DOHH2 (cell line): ENCODE results near the gene SLC25A25.
"Not testable (repeated sequence)": the region's sequence is repeated elsewhere in the genome, so short reads cannot be mapped to it uniquely, and the experiment has no call there.

Source experiments
- H3F3A ChIP-seq: fragments of 200-600 bp; sonication (generic), shearing (Covaris generic); 2 replicates; pipeline ENCODE4 v1.6.0; 2016; ENCODE audit warnings: antibody characterized with exemption, mild to moderate bottlenecking; ENCODE audit not compliant: control insufficient read depth, insufficient read depth
- H3K27ac ChIP-seq: fragments of 200-600 bp; sonication (generic); 2 replicates; pipeline ENCODE4 v1.5.1; 2014; ENCODE audit warnings: low read depth, mild to moderate bottlenecking, low read length, moderate library complexity
- H3K27me3 ChIP-seq: fragments of 200-600 bp; sonication (generic); 2 replicates; pipeline ENCODE4 v1.6.1; 2014; ENCODE audit warnings: mild to moderate bottlenecking, low read length, mixed read lengths; ENCODE audit not compliant: control insufficient read depth
- H3K36me3 ChIP-seq: fragments of 200-600 bp; sonication (generic); 2 replicates; pipeline ENCODE4 v1.6.1; 2014; ENCODE audit warnings: mild to moderate bottlenecking, low read length, moderate library complexity, mixed read lengths; ENCODE audit not compliant: control insufficient read depth
- H3K4me1 ChIP-seq: fragments of 200-600 bp; sonication (generic); 2 replicates; pipeline ENCODE4 v1.6.1; 2014; ENCODE audit warnings: mild to moderate bottlenecking, low read length, mixed read lengths; ENCODE audit not compliant: control insufficient read depth
- H3K4me2 ChIP-seq: fragments of 200-600 bp; sonication (generic); 2 replicates; pipeline ENCODE4 v1.6.0; 2014; ENCODE audit warnings: mild to moderate bottlenecking, low read length, moderate library complexity
- H3K4me3 ChIP-seq: fragments of 200-600 bp; sonication (generic); 2 replicates; pipeline ENCODE4 v1.5.1; 2014; ENCODE audit warnings: mild to moderate bottlenecking, low read length, mixed read lengths
- H3K79me2 ChIP-seq: fragments of 200-600 bp; sonication (generic); 2 replicates; pipeline ENCODE4 v1.6.1; 2014; ENCODE audit warnings: mild to moderate bottlenecking, low read length, mixed read lengths; ENCODE audit not compliant: control insufficient read depth
- H3K9me2 ChIP-seq: fragments of 200-600 bp; sonication (generic); replicated peaks from 2 replicates; pipeline ENCODE4 v1.6.1; 2014; ENCODE audit warnings: mild to moderate bottlenecking, low read length, mixed read lengths; ENCODE audit not compliant: control insufficient read depth
- H3K9me3 ChIP-seq: fragments of 200-600 bp; sonication (generic); 2 replicates; pipeline ENCODE4 v1.6.1; 2014; ENCODE audit warnings: antibody characterized with exemption, low read length, mixed read lengths; ENCODE audit not compliant: control insufficient read depth, insufficient read depth
- H4K20me1 ChIP-seq: fragments of 200-600 bp; sonication (generic); 2 replicates; pipeline ENCODE4 v1.6.0; 2014; ENCODE audit warnings: low read depth, mild to moderate bottlenecking, antibody characterized with exemption, low read length, moderate library complexity; ENCODE audit not compliant: control insufficient read depth, insufficient read depth
- EZH2phosphoT487 ChIP-seq: fragments of 200-600 bp; sonication (generic); IDR thresholded peaks from 2 replicates; pipeline ENCODE4 v1.6.1; 2017; ENCODE audit warnings: borderline replicate concordance, mild to moderate bottlenecking, antibody characterized with exemption, low read length, moderate library complexity, mixed read lengths
- TF ChIP-seq, protein P1 (sequence below): fragments of 200-600 bp; sonication (generic); IDR thresholded peaks from one replicate; pipeline ENCODE4 v1.5.1; 2014; ENCODE audit warnings: antibody characterized with exemption, mild to moderate bottlenecking, low read depth, low read length; ENCODE audit not compliant: poor library complexity, severe bottlenecking

The SLC25A25 gene

DNA sequence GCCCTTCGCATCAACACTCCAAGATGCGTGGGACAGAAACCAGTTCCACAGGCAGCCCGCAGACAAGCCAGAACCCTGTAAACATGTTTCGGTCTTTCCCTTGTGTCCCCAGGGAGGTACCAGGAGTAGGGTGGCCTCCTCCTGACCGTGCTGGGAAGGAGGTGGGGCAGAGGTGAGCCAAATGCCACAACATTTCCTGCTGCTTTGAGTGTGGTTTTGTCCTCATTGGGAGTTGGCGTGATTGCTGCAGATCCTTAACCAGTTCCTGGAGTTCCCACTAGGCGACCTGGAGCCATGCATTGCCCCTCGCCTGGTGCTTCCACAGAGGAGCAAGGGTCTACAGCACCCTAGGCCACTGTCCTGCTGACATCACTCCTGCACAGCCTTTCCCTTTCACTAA is 67.5 kb downstream of the SLC25A25 start:
- H3K79me2 ChIP-seq, H3K9me2 ChIP-seq, H3K27ac ChIP-seq, H3K4me2 ChIP-seq, H3K9me3 ChIP-seq, H3K4me1 ChIP-seq, H4K20me1 ChIP-seq, H3F3A ChIP-seq, H3K4me3 ChIP-seq, H3K36me3 ChIP-seq: not testable (repeated sequence)
- H3K27me3 ChIP-seq: peaks cover 29% of the 10 kb centered on the region

DNA sequence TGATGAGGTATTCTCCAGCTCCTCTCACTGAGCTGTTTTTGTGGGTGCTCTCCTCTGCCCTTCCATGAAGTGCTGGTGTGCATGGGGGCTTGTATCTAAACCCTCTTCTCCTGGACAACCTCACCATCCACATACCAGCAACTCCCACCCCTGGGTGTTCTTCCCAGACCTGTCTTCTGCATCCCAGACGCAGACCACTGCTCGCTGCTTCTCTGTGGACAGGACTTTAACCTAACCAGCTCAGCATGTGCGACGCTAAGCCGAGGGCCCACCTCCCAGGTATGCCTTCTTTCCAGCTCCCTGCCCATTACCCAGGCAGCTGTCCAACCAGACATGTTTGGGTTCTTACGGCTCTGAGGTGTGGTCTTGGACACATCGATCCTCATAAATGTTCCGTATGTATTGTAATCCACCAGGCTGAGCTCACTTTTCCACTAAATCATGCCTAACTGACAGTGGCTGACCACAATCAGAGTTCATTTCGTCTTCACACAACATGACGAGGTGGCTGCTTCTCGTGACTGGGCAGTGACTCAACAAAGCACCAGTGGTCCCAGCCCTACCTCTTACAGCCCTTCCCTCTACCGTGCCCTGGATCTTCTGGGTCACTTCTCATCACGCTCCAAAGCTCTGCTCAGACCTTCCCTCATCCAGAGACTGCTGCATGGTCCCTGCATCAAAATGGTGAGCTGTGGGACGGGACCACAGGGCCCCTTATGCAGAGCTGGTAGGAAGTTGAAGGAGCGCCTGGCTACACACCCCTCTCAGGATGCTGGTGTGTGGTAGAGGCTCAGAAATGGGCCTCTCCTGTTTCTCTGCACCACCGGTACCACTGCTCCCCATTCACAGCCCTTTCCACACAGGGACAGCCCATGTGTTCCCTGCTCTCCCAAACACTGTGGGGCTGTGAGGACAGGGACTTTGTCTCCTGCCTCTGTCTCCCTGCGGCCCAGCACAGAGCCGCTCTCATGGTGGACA is 69.1 kb downstream of the SLC25A25 start:
- no peak overlapping the region for H3K27ac ChIP-seq
- H3F3A ChIP-seq: no peaks in the 10 kb centered on the region
- no peaks in the 10 kb centered on the region for H4K20me1 ChIP-seq
- no peaks in the 10 kb centered on the region for H3K9me3 ChIP-seq
- TF ChIP-seq, protein P1, sequence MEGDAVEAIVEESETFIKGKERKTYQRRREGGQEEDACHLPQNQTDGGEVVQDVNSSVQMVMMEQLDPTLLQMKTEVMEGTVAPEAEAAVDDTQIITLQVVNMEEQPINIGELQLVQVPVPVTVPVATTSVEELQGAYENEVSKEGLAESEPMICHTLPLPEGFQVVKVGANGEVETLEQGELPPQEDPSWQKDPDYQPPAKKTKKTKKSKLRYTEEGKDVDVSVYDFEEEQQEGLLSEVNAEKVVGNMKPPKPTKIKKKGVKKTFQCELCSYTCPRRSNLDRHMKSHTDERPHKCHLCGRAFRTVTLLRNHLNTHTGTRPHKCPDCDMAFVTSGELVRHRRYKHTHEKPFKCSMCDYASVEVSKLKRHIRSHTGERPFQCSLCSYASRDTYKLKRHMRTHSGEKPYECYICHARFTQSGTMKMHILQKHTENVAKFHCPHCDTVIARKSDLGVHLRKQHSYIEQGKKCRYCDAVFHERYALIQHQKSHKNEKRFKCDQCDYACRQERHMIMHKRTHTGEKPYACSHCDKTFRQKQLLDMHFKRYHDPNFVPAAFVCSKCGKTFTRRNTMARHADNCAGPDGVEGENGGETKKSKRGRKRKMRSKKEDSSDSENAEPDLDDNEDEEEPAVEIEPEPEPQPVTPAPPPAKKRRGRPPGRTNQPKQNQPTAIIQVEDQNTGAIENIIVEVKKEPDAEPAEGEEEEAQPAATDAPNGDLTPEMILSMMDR: no peak
- no peak for TF ChIP-seq EZH2phosphoT487
- no peak overlapping the region for H3K4me2 ChIP-seq
- H3K79me2 ChIP-seq: no peaks in the 10 kb centered on the region
- H3K9me2 ChIP-seq: no peaks in the 10 kb centered on the region
- no peak overlapping the region for H3K4me3 ChIP-seq
- H3K36me3 ChIP-seq: no peaks in the 10 kb centered on the region
- peaks cover 29% of the 10 kb centered on the region for H3K27me3 ChIP-seq
- no peaks in the 10 kb centered on the region for H3K4me1 ChIP-seq

DNA sequence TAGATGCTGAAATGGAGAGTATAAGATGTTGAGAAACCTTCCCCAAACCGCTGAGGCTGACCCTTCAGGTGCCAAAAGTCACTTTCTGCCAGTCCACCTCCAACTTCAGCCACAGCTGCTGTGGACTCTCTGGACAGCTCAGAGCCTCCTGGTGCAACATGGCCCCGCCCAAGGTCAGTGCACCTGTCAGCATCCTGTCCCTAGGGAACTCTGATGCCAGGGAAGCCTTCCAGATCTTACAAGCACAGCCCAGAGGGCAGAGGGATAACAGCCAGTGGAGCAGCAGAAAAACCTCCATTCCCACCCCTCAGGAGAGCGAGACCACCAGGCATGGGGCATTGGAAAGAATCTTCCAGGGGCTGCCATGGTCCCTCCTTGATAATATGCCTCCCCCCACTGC is 70.0 kb downstream of the SLC25A25 start:
- no peak overlapping the region for H3K4me2 ChIP-seq
- peaks cover 24% of the 10 kb centered on the region for H3K27me3 ChIP-seq
- H3K4me1 ChIP-seq: no peaks in the 10 kb centered on the region
- no peaks in the 10 kb centered on the region for H4K20me1 ChIP-seq
- H3F3A ChIP-seq: no peaks in the 10 kb centered on the region
- H3K36me3 ChIP-seq: no peaks in the 10 kb centered on the region
- TF ChIP-seq, protein P1: no peak
- TF ChIP-seq EZH2phosphoT487: no peak
- no peaks in the 10 kb centered on the region for H3K9me3 ChIP-seq
- no peaks in the 10 kb centered on the region for H3K9me2 ChIP-seq
- no peaks in the 10 kb centered on the region for H3K79me2 ChIP-seq
- H3K27ac ChIP-seq: no peak overlapping the region
- no peak overlapping the region for H3K4me3 ChIP-seq

DNA sequence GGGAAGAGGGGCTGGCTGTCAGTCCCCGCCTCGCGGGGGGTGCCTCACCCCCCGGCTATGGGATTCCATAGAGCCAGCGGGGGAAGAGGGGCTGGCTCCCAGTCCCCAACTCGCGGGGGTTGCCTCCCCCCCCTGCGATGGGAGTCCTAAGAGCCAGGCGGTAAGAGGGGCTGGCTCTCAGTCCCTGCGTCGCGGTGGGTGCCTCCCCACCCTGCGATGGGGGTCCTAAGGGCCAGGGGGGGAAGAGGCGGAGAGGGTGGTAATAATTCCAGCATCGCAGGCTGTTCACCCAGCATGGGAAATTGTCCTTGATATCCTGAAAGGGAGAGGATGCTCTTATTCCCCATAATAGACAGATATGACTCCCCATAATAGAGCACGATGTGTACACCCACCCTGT is 71.6 kb downstream of the SLC25A25 start:
- H3K79me2 ChIP-seq: no peaks in the 10 kb centered on the region
- TF ChIP-seq, protein P1: no peak
- no peak for TF ChIP-seq EZH2phosphoT487
- no peak overlapping the region for H3K4me2 ChIP-seq
- no peaks in the 10 kb centered on the region for H3K9me2 ChIP-seq
- H3K27ac ChIP-seq: no peak overlapping the region
- no peaks in the 10 kb centered on the region for H4K20me1 ChIP-seq
- H3K4me3 ChIP-seq: no peak overlapping the region
- no peaks in the 10 kb centered on the region for H3K9me3 ChIP-seq
- H3K4me1 ChIP-seq: no peaks in the 10 kb centered on the region
- H3K36me3 ChIP-seq: no peaks in the 10 kb centered on the region
- H3K27me3 ChIP-seq: peaks cover 17% of the 10 kb centered on the region
- no peaks in the 10 kb centered on the region for H3F3A ChIP-seq
